Right lobe of liver (tissue), 6 donors: ENCODE results near the gene COL18A1. TPM values are rescaled to one million over a fixed set of nuclear protein-coding genes. Genes with fewer than 3 reads are reported as not detected.

ENCODE experiments used
- ATAC-seq, 4 donors: fragments of 200-7000 bp; cut with Tn5 transposase; one replicate each; pipeline ENCODE4 v1.9.1; 2020; ENCODE audit warnings: mild to moderate bottlenecking in 4 of 4, moderate library complexity in 4 of 4
- DNase-seq, 3 donors: peaks; one replicate each; pipeline ENCODE4 v3.0.0-alpha.2; 2020
- H3K27ac ChIP-seq, 3 donors: fragments of 200-600 bp; one replicate each; pipeline ENCODE4 v1.8.0; 2022
- H3K27me3 ChIP-seq, 2 donors: fragments of 200-600 bp; one replicate each; pipeline ENCODE4 v1.8.0; 2022
- H3K36me3 ChIP-seq, 4 donors: fragments of 200-600 bp; sonication (generic) in 1 of 4; one replicate each; pipeline versions ENCODE4 v1.5.1 to v1.8.0; 2017 to 2022; ENCODE audit warnings: control low read depth in 1 of 4
- H3K4me1 ChIP-seq, 4 donors: fragments of 200-600 bp; sonication (generic) in 1 of 4; one replicate each; pipeline versions ENCODE4 v1.5.1 to v1.8.0; 2017 to 2022; ENCODE audit warnings: control low read depth in 1 of 4
- H3K4me3 ChIP-seq, 3 donors: fragments of 200-600 bp; one replicate each; pipeline ENCODE4 v1.8.0; 2022
- H3K9me3 ChIP-seq, 4 donors: fragments of 200-600 bp; sonication (generic) in 1 of 4; one replicate each; pipeline versions ENCODE4 v1.5.1 to v1.8.0; 2017 to 2022; ENCODE audit warnings: control low read depth in 1 of 4
- CTCF ChIP-seq, 4 donors: fragments of 200-600 bp in 3 of 4; fragments of 450-650 bp in 1 of 4; IDR thresholded peaks; one replicate each; pipeline versions ENCODE4 v1.5.1 to v1.8.0; 2016 to 2022; ENCODE audit warnings: antibody characterized with exemption in 4 of 4, mild to moderate bottlenecking in 2 of 4
- POLR2A ChIP-seq: fragments of 450-650 bp; IDR thresholded peaks from one replicate; pipeline ENCODE4 v1.6.1; 2017; ENCODE audit warnings: antibody characterized with exemption, mild to moderate bottlenecking
- WGBS: methylation state at CpG from one replicate; pipeline ENCODE4 v1.1.6; 2018; ENCODE audit warnings: low coverage, low lambda C conversion rate; ENCODE audit not compliant: insufficient coverage; ENCODE audit errors: missing lambda C conversion rate; 5-methylcytosine and 5-hydroxymethylcytosine counted together
- intact Hi-C, 2 donors: fragments of 100-400 bp; cut with DNase I; formaldehyde crosslinking; loops; one replicate each; pipeline versions ENCODE4 v1.11.2 to v1.14.1; 2022
- total RNA-seq, 6 experiments: library from RNA; depleted of rRNA in 2 of 6; stranded (reverse); fragments of >200 nt in 2 of 6; fragmentation: NEBNext Ultra II Directional in 3 of 6; extraction: Animal tissue kit (Norgen Biotek cat#: 25700) in 3 of 6; gene quantifications; one replicate each; pipeline versions ENCODE4 v1.1.0 to v1.2.4, GENCODE V29; 2016 to 2023
- donor health status: DM: no; HTN: yes; CAD: no.
- donor health status: DM: no; HTN: no; CAD: no.
- donor health status: DM: no; HTN: no; CAD: no.
- donor health status: DM: no; HTN: yes; CAD: no.
- donor health status: DM: no; HTN: yes; CAD: no.

The COL18A1 gene
- total RNA-seq, 6 experiments from 2014 or later = 261 to 487 (median 297) TPM

GRCh38 chr21:45410151-45410864 lies 5.3 kb downstream of the COL18A1 start:
- intact Hi-C loops = no loop called here
- Histone ChIP-seq H3K9me3 (no peaks in the 10 kb centered on the region), H3K4me1 (peaks cover 0 to 31% (median 13%) of the 10 kb centered on the region in 4 donors), H3K27me3 (no peaks in the 10 kb centered on the region), H3K27ac (peak overlapping the region; percentile 50 to 81 (median 77)), H3K36me3 (no peaks in the 10 kb centered on the region), H3K4me3 (peak overlapping the region in 1 of 3 donors; percentile 35)
- peak; percentile 1 to 56 (median 28) for ATAC-seq
- peak; percentile 34 to 64 (median 55) for DNase-seq
- WGBS = 35% methylated on average over 9 of the region's 28 CpGs
- TF ChIP-seq POLR2A (peak; percentile 26), CTCF (IDR thresholded peaks at IDR 0.05) (no peak)

GRCh38 chr21:45410865-45411809 lies 6.2 kb downstream of the COL18A1 start:
- Histone ChIP-seq H3K27ac (peak overlapping the region; percentile 50 to 81 (median 77)), H3K4me3 (no peak overlapping the region), H3K9me3 (no peaks in the 10 kb centered on the region), H3K4me1 (peaks cover 0 to 27% (median 13%) of the 10 kb centered on the region in 4 donors), H3K36me3 (no peaks in the 10 kb centered on the region), H3K27me3 (no peaks in the 10 kb centered on the region)
- peak; percentile 1 to 11 (median 6) for ATAC-seq
- peak; percentile 47 to 72 (median 59) for DNase-seq
- TF ChIP-seq POLR2A (no peak), CTCF (IDR thresholded peaks at IDR 0.05) (no peak)
- intact Hi-C loops = no loop called here
- WGBS = 60% methylated on average over 10 of the region's 31 CpGs

GRCh38 chr21:45411810-45412206 lies 6.8 kb downstream of the COL18A1 start:
- DNase-seq (peak in 1 of 3 donors; percentile 34), ATAC-seq (no peak)
- 75% methylated on average over 15 of the region's 18 CpGs for WGBS

More at GRCh38 chr21:45411810-45412206, 6.8 kb downstream of the COL18A1 start:
- Histone ChIP-seq H3K9me3 (no peaks in the 10 kb centered on the region), H3K4me3 (no peak overlapping the region), H3K27ac (no peak overlapping the region), H3K36me3 (no peaks in the 10 kb centered on the region), H3K4me1 (peaks cover 0 to 27% (median 13%) of the 10 kb centered on the region in 4 donors), H3K27me3 (no peaks in the 10 kb centered on the region)
- TF ChIP-seq CTCF (IDR thresholded peaks at IDR 0.05) (no peak), POLR2A (no peak)
- intact Hi-C loops = no loop called here
